ENCODE measurements around the gene TDRD10.

TDRD10 gene

DNA sequence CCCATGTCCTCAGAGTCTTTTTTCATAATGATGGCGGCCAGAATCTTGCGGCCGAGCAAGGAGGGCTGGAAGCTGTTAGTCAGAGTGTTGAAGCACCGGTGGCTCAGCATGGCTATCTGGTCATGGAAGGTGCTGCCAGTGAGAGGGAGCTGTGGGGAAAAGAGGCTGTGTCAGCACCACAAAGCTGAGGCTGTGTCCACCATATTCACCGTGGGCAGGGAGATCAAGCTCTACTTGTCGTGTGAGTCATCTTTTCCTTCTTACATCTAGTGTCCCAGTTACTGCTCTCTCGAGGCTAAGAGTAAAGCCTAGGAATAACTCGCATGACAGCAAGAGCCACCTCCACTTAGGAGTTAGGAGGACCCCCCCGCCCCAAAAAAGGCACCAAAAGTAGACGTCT lies 87.8 kb downstream of the TDRD10 start:
- DNase-seq (ENCODE audit: low read depth): no peak
- no peak overlapping the region for H3K4me3 ChIP-seq (ENCODE audit: control insufficient read depth, low read depth, low read length)
- TF ChIP-seq, protein P1, sequence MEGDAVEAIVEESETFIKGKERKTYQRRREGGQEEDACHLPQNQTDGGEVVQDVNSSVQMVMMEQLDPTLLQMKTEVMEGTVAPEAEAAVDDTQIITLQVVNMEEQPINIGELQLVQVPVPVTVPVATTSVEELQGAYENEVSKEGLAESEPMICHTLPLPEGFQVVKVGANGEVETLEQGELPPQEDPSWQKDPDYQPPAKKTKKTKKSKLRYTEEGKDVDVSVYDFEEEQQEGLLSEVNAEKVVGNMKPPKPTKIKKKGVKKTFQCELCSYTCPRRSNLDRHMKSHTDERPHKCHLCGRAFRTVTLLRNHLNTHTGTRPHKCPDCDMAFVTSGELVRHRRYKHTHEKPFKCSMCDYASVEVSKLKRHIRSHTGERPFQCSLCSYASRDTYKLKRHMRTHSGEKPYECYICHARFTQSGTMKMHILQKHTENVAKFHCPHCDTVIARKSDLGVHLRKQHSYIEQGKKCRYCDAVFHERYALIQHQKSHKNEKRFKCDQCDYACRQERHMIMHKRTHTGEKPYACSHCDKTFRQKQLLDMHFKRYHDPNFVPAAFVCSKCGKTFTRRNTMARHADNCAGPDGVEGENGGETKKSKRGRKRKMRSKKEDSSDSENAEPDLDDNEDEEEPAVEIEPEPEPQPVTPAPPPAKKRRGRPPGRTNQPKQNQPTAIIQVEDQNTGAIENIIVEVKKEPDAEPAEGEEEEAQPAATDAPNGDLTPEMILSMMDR (IDR thresholded peaks at IDR 0.05; ENCODE audit: control insufficient read depth, insufficient read depth, low read depth, low read length, missing control alignments): no peak

DNA sequence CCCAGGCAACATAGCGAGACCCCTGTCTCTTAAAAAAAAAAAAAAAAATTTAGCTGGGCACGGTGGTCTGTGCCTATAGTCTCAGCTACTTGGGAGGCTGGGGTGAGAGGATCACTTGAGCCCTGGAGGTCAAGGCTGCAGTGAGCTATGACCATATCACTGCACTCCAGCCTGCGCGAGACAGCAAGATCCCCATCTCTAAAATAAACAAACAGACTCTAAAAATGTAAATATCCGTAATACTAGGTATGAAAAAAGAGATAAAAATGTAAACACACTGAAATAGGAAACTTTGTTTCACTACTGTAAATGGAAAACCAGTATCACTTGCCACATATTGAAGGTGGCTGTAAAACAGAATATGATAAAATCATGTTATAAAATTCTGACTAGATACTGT lies 88.7 kb downstream of the TDRD10 start:
- no peak overlapping the region for H3K4me3 ChIP-seq (ENCODE audit: control insufficient read depth, low read depth, low read length)
- no peak for DNase-seq (ENCODE audit: low read depth)
- TF ChIP-seq, protein P1 (IDR thresholded peaks at IDR 0.05; ENCODE audit: control insufficient read depth, insufficient read depth, low read depth, low read length, missing control alignments): no peak

DNA sequence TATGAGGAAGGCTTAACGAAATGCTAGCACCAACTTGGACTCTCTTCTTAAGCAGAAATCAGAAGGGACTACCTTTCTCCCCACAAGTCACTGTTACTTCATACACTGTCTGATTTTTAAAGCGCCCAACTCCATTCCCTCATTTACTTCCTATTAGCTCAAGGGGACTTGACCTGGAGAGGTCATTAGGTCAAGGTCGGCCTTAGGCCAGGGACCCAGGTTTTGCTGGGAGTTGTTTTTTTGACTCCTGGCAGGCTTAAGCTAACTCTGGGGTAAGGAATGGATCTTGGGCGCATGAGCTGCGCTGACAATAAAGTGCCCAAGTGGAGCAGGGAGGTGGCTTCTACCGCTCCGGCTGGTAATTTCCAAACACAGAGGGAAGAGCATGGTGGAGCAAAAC lies 89.2 kb downstream of the TDRD10 start:
- TF ChIP-seq, protein P1 (IDR thresholded peaks at IDR 0.05; ENCODE audit: control insufficient read depth, insufficient read depth, low read depth, low read length, missing control alignments): no peak
- no peak for DNase-seq (ENCODE audit: low read depth)

DNA sequence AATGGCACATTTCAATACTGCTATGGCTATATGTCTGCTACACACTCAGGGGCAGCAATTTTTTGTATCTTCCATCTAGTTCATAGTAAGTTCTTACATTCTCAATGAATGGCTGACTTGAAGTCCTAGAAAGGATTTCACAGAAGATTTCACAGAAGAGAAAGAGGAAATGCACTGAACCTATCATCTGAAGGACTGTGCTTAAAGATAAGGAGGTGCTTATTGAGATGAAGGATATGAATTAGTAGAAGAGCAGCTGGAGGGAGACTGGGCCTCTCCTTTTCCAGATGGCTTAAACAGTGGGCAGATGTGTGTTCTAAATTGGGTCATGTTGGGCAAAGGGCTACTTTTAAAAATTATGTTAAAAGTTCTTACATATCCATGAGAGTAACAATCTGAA lies 91.4 kb downstream of the TDRD10 start:
- TF ChIP-seq, protein P1 (IDR thresholded peaks at IDR 0.05; ENCODE audit: control insufficient read depth, insufficient read depth, low read depth, low read length, missing control alignments): no peak
- H3K4me3 ChIP-seq (ENCODE audit: control insufficient read depth, low read depth, low read length): no peak overlapping the region
- DNase-seq (ENCODE audit: low read depth): no peak

More for the DNA sequence above, 89.2 kb downstream of the TDRD10 start:
- H3K4me3 ChIP-seq (ENCODE audit: control insufficient read depth, low read depth, low read length): no peak overlapping the region

DNA sequence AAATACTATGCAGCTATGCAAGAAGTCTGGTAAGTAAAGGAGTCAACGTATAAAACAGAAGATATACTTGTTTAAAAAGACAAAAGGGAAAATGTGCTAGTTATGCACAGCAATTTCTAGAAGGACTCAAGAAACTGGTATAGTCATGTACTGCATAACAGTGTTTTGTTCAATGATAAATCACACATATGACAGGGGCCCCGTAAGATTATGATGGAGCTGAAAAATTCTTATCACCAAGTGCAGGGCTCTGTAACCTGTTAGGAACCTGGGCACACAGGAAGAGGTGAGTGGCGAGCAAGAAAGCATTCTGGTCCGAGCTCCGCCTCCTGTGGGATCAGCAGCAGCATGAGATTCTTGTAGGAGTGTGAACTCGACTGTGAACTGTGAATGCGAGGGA lies 92.8 kb downstream of the TDRD10 start:
- TF ChIP-seq, protein P1 (IDR thresholded peaks at IDR 0.05; ENCODE audit: control insufficient read depth, insufficient read depth, low read depth, low read length, missing control alignments): no peak
- no peak overlapping the region for H3K4me3 ChIP-seq (ENCODE audit: control insufficient read depth, low read depth, low read length)
- DNase-seq (ENCODE audit: low read depth): no peak

DNA sequence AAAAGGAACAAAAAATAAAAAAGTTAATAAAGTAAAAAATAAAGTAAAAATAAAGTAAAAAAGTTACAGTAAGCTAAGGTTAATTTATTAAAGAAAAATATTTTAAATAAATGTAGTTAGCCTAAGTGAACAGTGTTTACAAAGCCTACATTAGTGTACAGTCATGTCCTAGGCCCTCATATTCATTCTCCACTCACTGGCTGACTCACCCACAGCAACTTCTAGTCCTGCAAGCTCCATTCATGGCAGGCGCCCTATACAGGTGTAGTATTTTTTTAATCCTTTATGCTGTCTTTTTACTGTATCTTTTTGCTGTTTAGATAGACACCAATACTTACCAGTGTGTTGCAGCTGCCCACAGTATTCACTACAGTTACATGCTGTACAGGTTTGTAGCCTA lies 93.6 kb downstream of the TDRD10 start:
- DNase-seq (ENCODE audit: low read depth): no peak
- H3K4me3 ChIP-seq (ENCODE audit: control insufficient read depth, low read depth, low read length): no peak overlapping the region
- TF ChIP-seq, protein P1 (IDR thresholded peaks at IDR 0.05; ENCODE audit: control insufficient read depth, insufficient read depth, low read depth, low read length, missing control alignments): no peak

All from AG09309 (cell line).